ENCODE measurements around the gene ARRDC2.
"Not testable (repeated sequence)": the region's sequence is repeated elsewhere in the genome, so short reads cannot be mapped to it uniquely, and the experiment has no call there.

The ARRDC2 gene

DNA sequence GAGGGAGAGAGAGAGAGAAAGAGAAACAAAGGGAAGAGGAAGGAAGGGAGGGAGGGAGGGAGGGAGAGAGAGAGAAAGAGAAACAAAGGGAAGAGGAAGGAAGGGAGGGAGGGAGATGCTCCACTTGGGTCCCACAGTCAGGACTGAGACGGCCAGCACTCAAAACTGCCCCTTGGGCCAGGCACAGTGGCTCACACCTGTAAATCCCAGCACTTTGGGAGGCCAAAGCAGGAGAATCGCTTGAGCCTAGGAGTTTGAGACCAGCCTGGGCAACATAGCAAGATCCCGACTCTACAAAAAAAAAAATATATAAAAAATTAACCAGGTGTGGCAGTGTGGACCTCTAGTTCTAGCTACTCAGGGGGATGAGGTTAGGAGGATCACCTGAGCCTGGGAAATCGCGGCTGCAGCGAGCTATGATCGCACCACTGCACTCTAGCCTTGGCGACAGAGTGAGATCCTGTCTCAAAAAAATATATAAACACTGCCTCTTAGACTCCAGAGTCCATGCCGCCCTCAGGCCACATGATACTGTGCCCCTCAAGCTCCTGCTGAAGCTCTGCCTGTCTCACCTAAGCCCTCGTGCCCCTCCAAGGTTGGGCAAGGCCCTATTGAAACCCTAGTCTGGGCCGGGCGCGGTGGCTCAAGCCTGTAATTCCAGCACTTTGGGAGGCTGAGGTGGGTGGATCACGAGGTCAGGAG lies 8.4 kb downstream of the ARRDC2 start:
- no peak for DNase-seq (ENCODE audit: low spot score)

DNA sequence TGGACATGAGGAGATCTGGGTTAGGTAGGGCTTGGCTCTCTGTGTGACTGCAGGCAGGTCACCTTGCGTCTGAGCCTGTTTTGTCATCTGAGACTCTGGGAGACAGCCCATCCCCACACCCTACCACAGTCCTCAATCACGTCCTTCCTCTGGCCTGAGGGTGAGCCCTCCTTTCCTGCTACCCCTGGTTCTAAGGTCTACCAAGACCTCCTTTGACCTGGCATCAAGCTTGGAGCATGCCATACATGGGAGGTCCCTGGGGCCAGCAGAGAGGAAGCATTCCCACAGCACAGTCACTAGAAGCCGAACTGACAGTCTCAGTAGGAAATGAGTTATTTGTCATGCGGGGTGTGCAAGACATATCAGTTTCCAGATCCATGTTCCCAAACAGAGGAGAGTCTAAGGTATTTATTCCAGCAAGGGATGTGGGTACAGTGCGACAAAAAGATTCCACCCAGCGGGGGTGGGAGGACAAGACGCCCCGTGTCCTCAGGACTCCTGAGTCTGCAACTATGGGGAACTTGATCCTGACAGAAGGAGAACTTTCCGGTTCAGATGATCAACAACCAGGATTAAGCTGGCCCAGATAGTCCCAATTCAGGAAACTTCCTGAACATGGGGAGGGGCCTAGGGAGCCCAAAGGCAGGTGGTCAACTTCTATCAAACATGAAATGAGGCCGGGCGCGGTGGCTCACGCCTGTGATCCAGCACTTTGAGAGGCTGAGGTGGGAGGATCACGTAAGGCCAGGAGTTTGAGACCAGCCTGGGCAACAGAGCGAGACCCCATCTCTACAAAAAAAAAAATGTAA lies 9.5 kb downstream of the ARRDC2 start:
- DNase-seq (ENCODE audit: low spot score) = no peak

DNA sequence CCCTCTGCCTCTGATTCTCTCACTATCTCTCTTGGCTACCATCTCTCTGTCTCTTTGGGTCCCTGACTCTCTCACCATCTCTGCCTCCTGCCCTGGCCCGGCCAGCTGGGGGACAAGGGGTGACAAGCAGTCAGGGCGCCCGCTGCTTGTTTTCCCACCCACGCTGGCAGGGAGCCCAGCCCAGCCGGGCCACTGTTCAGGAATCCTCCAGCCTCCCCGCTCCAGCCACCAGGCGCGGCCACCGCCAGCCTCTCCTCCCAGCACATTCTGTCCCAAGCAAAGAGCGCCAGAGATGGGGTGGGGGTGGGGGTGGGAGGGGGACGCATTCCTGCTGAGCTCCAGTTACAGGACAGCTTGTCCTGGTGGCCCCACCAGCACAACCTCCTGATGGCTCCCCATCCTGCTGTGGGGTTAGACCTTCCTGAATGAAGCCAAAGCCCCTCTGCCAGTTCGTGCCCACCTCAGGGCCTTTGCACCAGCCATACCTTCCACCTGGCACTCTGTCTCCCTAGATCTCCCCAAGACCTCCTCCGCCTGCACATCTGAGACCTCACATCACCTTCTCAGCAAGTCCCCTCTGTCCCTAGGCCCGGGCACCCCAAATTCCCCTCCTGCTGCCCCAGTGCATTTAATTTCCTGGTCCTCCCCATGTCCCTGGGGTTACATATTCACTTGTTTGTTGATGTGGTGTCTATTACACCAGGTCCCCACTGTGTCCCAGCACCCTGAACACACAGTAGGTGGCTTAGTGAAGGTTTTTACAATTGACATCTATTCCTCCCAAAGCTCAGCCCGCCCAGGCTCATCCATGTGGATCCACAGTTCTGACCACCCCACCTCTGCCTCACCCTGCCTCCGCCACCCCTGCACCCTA lies 12.5 kb downstream of the ARRDC2 start:
- DNase-seq (ENCODE audit: low spot score) = peak; percentile 37

DNA sequence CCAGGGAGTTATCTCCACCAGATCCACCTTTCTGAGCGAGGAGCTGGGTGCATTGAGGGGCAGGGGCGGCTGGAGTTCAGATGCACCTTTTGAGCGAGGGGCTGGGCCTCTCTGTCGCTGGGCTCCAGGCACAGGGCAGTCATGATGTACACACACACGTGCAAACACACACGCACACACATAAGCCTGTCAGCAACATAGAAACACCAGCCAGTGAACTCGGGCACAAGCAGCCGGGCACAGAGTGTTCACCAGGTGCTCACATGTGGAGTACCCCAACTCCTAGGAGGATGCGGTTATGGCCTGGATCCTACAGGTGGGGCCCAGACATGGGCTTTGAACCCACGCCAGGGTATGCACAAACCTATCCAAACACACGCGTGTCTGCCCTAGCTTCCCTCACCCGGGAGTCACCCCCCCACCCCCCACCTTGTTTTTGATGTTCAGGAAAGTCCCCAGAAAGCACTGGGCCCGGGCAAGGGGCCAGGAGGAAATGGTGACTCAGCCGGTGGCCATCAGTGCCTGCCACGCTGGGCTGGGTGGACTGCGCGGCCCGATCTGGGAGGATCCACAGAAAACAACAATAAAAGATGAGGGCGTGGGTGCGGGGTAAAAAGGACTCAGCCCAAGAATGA lies 13.3 kb downstream of the ARRDC2 start:
- DNase-seq (ENCODE audit: low spot score) = peak; percentile 89

DNA sequence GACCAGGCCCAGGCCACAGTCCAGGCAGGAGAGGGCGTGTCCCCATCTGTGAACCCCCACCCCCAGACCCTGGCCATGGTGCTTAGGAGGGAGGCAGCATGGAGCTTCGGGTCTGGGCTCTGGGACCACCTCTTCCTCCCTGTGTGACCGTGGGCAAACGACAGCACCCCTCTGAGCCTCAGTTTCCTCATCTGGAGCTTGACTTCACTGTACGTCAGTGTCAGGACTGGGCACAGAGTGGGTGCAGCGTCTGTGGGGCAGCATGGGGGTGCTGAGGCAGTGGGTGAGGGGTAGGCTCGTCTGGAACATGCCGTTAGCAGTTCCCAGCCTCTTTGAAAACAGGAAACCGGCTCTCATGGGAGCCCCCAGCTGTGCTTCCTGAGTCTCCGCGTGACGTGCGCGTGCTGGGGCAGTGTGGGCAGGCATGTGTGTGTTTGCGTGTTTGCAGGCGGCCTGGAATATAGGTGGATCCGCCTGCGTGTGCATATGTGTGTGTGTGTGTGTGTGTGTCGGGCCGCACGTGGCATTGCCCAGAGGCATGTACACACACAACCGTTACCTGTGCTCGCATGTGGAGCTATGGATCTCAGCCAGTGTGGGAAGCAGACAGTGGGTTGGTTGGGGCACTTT lies 15.8 kb downstream of the ARRDC2 start:
- no peak for DNase-seq (ENCODE audit: low spot score)

DNA sequence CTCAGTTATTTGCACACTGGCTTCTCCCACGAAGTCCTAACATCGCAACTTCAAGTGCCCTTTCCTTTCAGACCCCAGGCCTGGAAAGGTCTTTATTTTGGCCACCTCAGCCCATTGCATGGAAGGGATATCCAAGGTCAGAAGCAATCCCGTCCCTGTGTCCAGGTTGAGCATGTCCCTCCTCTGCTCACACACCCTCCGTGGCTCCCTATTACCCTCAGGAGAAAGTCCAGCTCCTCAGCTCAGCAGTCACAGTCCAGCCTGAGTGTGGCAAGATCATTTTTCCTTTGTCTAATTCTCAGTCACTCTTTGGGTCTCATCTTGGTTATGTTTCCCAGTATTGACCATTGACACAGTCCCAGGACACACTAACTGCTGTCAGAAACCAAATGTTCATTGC lies 19.2 kb downstream of the ARRDC2 start:
- DNase-seq (ENCODE audit: low spot score) = no peak

DNA sequence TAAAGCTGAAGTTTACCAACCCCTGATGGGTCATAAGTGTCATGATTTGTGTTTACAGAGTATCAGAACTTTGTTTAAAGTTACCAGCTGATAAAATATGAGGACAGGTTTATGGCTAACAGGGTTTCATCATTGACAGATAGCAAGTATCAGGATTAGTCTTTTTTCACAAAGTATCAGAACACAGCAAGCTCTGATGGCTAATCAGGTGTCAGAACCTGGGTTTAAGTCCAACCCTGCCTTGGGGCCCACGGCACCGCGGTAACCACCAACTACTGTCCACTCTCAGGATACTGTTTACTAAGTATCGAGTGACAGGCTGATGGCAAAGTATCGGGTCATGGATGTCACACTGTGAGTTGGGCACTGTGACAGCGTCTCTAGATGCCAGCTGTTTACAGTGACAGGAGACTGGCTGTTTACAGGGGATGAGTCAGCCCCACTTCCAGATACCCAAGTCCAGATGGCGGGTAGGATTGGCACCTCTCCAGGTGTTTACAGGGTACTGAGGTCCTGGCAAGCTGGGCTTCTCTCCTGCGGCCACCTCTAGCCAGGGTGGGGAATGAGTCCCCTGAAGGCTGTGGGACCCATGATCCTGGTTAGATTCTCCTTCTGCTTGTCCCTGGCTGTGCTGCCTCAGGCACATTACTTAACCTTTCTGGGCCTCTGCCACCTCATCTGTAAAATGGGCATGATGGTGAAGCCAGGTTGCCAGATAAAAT lies 21.8 kb downstream of the ARRDC2 start:
- DNase-seq (ENCODE audit: low spot score) = peak; percentile 79

DNA sequence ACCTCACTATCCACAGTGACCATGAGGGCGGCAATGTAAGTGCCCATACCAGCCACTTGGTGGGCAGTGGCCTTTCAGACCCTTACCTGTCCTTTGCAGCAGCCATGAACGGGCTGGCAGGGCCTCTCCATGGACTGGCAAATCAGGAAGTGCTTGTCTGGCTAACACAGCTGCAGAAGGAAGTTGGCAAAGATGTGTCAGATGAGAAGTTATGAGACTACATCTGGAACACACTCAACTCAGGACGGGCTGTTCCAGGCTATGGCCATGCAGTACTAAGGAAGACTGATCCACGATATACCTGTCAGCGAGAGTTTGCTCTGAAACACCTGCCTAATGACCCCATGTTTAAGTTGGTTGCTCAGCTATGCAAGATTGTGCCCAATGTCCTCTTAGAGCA lies 23.4 kb downstream of the ARRDC2 start:
- not testable (repeated sequence) for DNase-seq (ENCODE audit: low spot score)

DNA sequence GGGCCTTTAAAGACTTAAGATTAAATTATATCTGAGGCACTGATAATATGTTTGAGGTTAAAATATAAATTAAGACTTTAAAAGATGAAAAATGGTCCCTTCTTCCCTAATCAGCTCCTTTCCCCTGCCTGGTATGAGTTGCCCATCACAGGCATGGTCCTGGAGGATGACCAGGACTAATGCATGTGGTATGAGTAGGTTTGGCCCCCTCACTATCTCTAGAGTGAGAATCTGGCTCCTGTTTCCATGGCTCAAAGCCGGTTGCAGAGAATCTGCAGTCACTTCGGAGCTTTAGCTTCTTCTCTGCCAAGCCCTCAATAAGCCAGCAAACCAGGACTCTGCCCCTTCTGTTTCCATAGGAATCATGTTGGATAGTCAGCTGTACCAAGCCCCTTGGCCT lies 24.1 kb downstream of the ARRDC2 start:
- not testable (repeated sequence) for DNase-seq (ENCODE audit: low spot score)

DNA sequence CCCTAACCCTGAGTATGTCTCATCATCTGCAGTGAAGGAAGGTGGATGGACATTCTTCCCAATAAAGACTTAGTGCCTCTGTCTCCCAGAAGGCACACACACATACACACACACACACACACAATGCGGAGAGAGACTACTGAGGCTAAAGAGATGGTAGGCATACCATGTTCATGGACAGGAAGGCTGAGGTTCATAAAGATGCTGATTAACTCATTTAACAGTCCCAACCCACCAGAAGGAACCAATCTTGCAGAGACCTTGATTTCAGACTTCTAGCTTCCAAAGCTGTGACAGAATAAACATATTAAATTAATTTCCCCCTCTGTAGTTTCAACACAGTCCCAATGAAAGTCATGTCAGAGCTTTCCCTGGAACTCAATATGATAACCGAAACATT lies 33.1 kb downstream of the ARRDC2 start:
- no peak for DNase-seq (ENCODE audit: low spot score)

DNA sequence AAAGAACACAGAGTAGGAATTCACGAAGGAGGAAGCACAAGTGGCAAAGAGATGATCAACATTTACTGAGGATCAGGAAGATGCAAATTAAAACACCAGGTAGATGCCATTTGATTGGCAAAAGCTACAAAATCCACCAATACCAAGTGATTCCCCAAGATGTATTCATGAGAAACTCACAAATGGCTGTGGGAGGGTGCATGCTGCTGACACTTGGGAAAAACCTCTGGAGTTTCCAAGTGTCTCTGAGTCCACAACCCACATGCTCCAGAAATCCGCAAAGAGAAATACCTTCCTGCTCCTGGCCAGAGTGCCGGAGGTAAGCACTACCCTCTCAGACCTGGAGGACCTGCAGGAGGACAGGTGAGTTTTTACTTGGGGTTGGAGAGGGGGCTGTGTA lies 35.7 kb downstream of the ARRDC2 start:
- no peak for DNase-seq (ENCODE audit: low spot score)

DNA sequence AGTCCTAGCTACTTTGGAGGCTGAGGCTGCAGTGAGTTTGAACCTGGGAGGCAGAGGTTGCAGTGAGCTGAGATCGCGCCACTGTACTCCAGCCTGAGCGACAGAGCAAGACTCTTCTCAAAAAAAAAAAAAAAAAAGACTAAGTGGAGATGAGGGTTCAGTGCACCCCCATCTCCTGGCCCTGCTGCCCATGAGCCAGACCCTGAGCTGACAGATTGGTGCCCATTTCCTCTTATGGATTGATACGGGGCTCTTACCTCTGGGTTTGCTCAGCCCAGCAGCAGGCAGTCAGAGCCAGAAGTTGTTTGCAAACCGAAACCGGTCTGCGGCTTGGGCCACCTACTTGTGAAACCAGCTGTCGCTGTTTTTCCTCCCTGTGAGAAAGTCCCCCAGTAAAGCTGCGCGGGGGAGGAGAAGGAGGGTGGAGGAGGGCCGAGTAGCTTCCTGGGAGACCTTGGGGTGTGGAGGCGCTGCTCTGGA lies 36.9 kb downstream of the ARRDC2 start:
- DNase-seq (ENCODE audit: low spot score) = peak; percentile 88

DNA sequence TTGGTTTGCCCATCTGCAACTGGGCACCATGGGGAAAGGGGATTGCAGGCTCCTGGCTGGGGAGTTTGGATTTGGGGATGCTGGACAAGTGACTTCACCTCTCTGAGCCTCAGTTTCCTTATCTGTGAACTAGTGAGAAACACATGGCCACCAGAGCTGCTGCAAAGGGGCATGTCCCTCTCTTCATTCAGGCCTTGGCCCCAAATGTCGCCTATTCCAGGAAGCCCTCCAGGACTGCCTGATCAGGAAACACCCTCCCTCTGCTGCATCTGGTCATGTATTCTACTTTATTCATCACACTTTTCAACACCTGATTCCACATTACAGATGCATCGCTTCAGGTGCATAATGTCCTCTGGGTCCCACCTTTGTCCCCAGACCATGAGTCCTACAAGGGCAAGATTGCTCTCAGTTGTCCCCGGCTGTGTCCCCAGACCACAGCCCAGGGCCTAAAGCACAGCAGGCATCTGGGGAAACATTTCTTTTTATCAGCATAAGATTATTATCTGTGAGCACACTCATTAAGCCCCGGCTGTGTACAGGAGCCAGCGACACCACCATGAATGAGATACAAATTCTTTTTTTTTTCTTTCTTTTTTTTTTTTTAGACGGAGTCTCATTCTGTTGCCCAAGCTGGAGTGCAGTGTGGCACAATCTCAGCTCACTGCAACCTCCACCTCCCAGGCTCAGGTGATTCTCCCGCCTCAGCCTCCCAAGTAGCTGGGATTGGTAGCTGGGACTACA lies 37.5 kb downstream of the ARRDC2 start:
- DNase-seq (ENCODE audit: low spot score) = no peak

DNA sequence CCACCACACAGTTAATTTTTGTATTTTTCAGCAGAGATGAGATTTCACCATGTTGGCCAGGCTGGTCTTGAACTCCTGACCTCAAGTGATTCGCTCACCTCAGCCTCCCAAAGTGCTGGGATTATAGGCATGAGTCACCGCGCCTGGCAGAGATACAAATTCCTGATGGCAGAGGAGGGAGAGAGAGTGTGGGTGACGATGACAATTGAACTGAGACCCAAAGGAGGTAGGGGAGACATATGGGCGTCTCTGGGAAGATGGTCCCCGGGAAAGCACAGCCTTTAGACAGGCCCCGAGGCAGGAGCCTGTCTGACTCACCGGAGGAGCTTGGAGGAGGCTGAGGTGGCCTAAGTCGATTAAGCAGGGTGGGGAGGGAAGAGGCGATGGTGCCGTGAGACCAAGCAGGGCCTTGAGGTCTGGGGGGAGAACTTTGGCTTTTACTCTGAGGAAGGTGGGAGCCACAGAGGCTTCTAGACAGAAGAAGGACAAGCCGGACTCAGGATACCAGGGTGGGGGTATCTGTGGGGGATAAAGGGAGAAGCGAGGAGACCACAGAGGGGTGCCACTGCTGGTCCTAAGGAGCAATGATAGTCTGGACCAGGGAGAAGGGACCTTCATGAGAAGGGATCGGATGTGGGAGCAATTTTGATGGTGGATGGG lies 38.2 kb downstream of the ARRDC2 start:
- peak; percentile 87 for DNase-seq (ENCODE audit: low spot score)

DNA sequence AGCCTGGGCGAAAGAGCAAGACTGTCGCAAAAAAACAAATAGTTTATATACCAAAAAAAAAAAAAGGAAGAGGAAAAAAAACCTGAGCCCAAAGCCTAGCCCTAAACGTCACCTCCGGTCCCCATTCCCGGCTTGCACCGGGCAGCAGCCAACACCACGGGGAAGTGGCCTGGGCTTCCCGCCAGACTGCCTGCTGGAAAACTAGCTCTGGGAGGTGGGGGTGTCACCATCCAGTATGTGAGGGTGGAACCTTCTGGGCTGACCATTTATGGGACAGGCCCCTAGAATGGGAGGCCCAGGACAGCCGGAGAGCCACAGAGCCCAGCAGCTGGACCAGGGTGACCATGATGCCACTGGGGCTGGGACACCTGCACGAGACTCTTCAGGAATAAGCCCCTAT lies 41.4 kb downstream of the ARRDC2 start:
- peak; percentile 17 for DNase-seq (ENCODE audit: low spot score)

DNA sequence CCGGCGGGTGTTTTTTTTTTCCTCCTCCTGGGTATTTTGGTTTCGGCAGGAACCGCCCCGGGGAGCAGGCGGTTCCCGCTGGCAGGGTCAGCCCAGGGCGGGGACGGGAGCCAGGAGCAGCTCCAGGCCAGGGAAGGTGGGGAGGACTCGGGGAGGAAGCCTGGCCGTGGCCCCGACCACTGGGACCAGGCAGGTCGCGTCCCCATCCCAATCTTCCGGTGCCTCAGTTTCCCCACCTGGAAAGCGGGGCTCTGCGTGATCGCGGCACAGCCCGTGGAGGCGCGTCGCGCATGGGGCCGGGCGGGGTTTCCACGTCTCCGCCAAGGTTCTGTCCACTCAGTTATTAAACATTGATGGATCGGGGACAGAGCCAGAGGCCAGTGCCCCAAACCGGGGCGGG lies 43.9 kb downstream of the ARRDC2 start:
- no peak for DNase-seq (ENCODE audit: low spot score)

DNA sequence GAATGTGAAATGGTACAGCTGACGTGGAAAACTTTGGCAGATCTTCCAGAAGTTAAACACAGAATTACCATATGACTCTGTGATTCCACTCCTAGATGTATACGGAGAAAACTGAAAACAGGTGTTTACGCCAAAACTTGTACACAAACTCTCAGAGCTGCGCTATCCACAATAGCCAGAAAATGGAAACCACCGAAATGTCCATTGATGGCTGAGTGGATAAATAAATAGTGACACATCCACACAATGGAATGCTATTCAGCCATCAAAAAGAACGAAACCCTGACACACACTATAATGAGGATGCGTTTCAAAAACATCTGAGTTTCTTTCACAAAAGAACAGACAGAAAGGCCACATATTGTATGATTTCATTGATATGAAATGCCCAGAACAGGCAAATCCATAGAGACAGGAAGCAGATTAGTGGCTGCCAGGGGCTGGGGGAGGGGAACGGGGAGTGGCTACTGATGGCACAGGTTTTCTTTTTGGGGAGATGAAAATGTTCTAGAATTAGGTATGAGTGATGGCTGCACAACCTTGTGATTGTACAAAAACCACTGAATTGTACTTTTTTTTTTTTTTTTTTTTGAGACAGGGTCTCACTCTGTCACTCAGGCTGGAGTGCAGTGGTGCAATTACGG lies 45.7 kb downstream of the ARRDC2 start:
- DNase-seq (ENCODE audit: low spot score) = peak; percentile 43

DNA sequence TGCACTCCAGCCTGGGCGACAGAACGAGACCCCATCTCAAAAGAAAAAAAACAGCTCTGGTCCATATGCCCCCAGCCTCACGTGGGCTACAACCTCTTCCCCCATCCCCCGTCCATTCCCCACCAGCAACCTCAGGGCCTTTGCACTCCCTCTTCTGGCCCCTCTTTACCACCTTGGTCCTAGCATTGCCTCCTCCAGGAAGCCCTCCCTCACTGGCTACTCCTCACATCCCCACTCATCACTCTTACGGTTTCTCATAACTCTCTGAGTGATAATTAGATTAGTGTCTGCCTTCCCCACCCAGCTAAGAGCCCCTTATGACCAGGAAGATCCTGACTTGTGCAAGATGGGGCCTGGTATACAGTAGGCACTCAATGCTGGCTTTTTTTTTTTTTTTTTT lies 48.0 kb downstream of the ARRDC2 start:
- no peak for DNase-seq (ENCODE audit: low spot score)

DNA sequence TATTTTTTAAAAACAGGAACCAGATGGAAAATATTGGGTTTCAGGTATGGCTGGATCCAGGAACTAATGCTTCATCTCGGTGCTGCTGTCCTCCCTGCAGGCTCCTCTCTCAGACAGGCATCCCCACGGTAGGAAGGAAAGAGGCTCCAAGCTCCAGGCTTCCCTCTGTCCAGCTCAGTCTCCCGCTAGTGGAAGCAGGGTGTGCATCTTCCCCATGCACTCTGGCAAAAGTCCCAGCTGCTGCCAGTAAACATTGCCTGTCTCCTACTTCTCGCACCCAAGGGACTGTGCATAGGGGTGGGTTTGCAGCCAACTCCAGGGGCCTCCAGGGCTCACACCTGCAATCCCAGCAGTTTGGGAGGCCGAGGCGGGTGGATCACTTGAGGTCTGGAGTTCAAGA lies 49.6 kb downstream of the ARRDC2 start:
- DNase-seq (ENCODE audit: low spot score) = no peak

Measured in kidney tubule cell (primary cell).